ENCODE results near the gene OTOA.
"Not testable (repeated sequence)": the region's sequence is repeated elsewhere in the genome, so short reads cannot be mapped to it uniquely, and the experiment has no call there.

The OTOA gene

GRCh38 chr16:21769284-21769683, 105.5 kb downstream of the OTOA start:
- H3K27ac ChIP-seq; DNase-seq; H3K9me3 ChIP-seq; intact Hi-C loops (cut with DNase I; ENCODE audit: low total_unique reads); H3K4me3 ChIP-seq; H3K27me3 ChIP-seq; H3K36me3 ChIP-seq; H3K4me1 ChIP-seq: not testable (repeated sequence)

GRCh38 chr16:21770584-21770983, 106.8 kb downstream of the OTOA start:
- H3K27me3 ChIP-seq; DNase-seq; H3K27ac ChIP-seq; H3K36me3 ChIP-seq; H3K9me3 ChIP-seq; H3K4me3 ChIP-seq; H3K4me1 ChIP-seq; intact Hi-C loops (cut with DNase I; ENCODE audit: low total_unique reads): not testable (repeated sequence)

- H3K4me1 ChIP-seq; H3K27me3 ChIP-seq; H3K36me3 ChIP-seq; intact Hi-C loops (cut with DNase I; ENCODE audit: low total_unique reads); H3K4me3 ChIP-seq; H3K9me3 ChIP-seq: not testable (repeated sequence)
- peak overlapping the region in 1 of 2 donors; percentile 37 for H3K27ac ChIP-seq
- DNase-seq = peak in 1 of 2 donors; percentile 67
These were observed 108.9 kb downstream of the OTOA start for GRCh38 chr16:21772547-21773206.

- intact Hi-C loops (cut with DNase I; ENCODE audit: low total_unique reads); H3K4me3 ChIP-seq; H3K4me1 ChIP-seq; H3K36me3 ChIP-seq; DNase-seq; H3K9me3 ChIP-seq; H3K27me3 ChIP-seq: not testable (repeated sequence)
- H3K27ac ChIP-seq = peak overlapping the region in 1 of 2 donors; percentile 37
These were observed 109.4 kb downstream of the OTOA start for GRCh38 chr16:21773207-21773553.

- DNase-seq; H3K4me3 ChIP-seq; H3K4me1 ChIP-seq; H3K27me3 ChIP-seq; H3K27ac ChIP-seq; intact Hi-C loops (cut with DNase I; ENCODE audit: low total_unique reads); H3K36me3 ChIP-seq; H3K9me3 ChIP-seq: not testable (repeated sequence)
These were observed 116.8 kb downstream of the OTOA start for GRCh38 chr16:21780525-21780924.

GRCh38 chr16:21790506-21790905, 126.7 kb downstream of the OTOA start:
- H3K27ac ChIP-seq; H3K9me3 ChIP-seq; DNase-seq; intact Hi-C loops (cut with DNase I; ENCODE audit: low total_unique reads); H3K4me1 ChIP-seq; H3K4me3 ChIP-seq; H3K27me3 ChIP-seq; H3K36me3 ChIP-seq: not testable (repeated sequence)

- H3K36me3 ChIP-seq; H3K27ac ChIP-seq; H3K27me3 ChIP-seq; H3K4me1 ChIP-seq; DNase-seq; intact Hi-C loops (cut with DNase I; ENCODE audit: low total_unique reads); H3K9me3 ChIP-seq; H3K4me3 ChIP-seq: not testable (repeated sequence)
These were observed 129.5 kb downstream of the OTOA start for GRCh38 chr16:21793310-21793709.

- H3K27ac ChIP-seq; H3K4me1 ChIP-seq; H3K36me3 ChIP-seq; H3K9me3 ChIP-seq; DNase-seq; H3K27me3 ChIP-seq; intact Hi-C loops (cut with DNase I; ENCODE audit: low total_unique reads); H3K4me3 ChIP-seq: not testable (repeated sequence)
These were observed 134.8 kb downstream of the OTOA start for GRCh38 chr16:21798601-21799000.

- peak; percentile 31 to 38 for TF ChIP-seq CTCF (IDR thresholded peaks at IDR 0.05)
- H3K9me3 ChIP-seq; H3K4me1 ChIP-seq; DNase-seq; H3K36me3 ChIP-seq; H3K27ac ChIP-seq; intact Hi-C loops (cut with DNase I; ENCODE audit: low total_unique reads); H3K27me3 ChIP-seq; H3K4me3 ChIP-seq: not testable (repeated sequence)
These were observed 138.0 kb downstream of the OTOA start for GRCh38 chr16:21801538-21802374.

- intact Hi-C loops (cut with DNase I; ENCODE audit: low total_unique reads); H3K36me3 ChIP-seq; H3K9me3 ChIP-seq; H3K4me3 ChIP-seq; H3K4me1 ChIP-seq; H3K27ac ChIP-seq; DNase-seq; H3K27me3 ChIP-seq: not testable (repeated sequence)
These were observed 138.6 kb downstream of the OTOA start for GRCh38 chr16:21802375-21802663.

Measured in tibial artery (tissue), 4 donors.